ENCODE results near the gene SLX9.

SLX9 gene

DNA sequence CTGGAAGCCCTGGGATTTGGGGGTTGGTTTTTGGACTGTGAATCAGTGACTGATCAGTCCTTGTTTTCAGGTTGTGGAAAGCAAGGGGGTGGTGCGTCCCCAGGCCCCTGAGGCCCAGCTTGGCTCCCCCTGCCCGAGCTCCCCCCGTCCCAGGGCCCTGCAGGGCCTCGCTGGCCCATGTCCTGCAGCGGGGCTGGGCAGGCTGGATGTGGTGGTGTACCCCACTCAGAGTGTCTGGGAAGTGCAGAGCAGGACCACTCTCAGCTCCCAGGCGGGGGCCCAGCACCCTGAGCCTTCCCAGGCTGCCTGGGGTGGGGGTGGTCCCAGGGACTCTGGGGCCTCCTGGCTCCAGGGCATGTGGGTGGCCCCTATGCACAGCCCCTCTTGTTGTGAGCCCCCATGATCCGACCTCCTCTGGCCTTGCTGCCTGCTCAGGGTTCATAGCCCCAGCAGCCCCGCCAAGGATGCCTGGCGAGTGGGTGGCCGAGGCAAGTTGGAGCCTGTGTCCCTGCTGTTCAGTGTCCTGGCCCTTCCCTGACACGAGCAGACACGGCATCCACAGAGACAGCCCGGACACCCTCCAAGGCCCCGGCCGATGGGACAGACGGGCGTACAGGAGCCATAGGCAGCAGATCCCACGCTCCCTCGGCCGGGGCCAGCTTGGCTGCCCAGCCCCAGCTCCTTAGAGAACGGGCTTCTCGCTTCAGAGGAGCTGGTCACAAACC lies 37.9 kb downstream of the SLX9 start:
- DNase-seq (ENCODE audit: low read depth in 2 of 2), result no peak

GRCh38 chr21:44979687-44980561 lies 40.1 kb downstream of the SLX9 start:
- DNase-seq (ENCODE audit: low read depth in 2 of 2), result no peak

DNA sequence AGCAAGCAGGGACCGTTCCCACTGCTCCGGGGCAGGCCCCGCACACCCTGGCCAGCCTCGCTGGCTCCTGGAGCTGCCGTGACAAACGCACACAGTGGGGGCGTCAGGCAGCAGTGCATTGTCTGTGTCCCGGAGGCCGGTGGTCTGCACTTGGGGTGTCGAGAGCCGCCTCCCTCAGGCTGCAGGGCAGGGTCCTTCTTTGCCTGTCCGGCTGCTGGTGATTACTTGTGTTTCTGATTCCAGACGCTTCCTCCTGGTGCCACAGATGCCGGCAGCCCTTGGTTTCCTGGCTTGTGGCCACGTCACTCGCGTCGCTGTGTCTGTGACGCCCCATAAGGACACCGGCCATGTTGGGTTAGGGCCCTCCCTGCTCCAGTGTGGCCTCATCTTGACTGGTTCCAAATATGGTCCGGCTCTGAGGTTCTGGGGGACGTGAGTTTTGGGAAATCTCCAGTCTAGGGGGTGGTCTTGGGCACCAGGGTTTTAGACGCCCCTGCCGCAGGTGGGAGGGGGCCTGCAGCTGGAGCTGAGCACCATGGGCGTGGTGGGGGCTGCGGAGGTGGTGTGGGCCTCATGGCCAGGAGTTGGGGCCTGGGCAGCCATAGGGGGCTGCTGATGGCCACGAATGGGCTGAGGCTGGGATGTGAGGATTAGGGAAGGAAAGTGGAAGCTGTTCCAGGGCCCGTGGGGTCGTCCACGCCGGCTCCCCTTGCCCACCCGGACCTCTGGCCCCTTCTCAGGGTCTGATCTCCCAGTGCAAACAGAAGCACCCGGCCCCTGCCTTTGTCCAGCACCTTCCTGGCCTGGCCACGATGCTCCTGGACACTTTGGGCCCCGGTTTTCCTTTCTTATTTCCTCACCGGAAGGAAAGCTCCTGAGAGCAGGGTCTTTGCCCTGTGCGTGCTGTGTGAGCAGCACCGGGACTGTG lies 41.0 kb downstream of the SLX9 start:
- no peak for DNase-seq (ENCODE audit: low read depth in 2 of 2)

DNA sequence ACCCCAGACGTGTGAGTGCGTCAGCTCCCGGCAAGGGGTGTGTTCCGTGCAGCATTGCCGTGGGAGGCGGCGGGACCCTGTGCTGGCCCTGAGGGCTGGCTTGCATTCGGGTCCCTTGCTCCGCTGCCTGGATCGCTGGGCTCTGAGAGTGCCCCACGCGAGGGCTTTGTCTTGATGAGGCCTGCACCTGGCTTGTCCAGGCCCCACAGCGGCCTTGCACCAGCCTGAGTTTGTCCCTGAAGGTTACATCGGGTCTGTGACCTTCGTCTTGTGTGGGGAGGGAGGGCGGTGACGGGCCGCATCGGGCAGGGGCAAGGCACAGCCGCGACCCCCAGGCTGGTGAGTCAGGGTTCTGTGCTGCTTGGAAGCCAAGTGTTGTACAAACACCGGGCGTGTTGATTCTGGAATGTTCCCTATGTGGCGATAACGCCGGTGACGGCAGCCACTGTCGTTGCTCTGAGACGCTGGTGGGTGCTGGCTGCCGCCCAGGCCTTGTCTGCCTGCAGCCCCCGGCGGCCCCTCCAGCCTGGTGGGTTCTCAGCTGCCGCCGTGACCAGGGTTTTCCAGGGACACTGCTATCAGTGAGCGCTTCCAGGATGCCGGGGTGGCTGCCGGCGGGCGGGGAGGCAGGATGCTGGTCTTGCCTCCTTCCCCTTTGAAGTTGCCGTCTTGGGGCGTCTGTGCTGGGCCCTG lies 42.9 kb downstream of the SLX9 start:
- no peak for DNase-seq (ENCODE audit: low read depth in 2 of 2)

GRCh38 chr21:44983421-44984206 lies 43.8 kb downstream of the SLX9 start:
- no peak for DNase-seq (ENCODE audit: low read depth in 2 of 2)

- no peak for DNase-seq (ENCODE audit: low read depth in 2 of 2)
Observed at GRCh38 chr21:44984428-44984791, 44.6 kb downstream of the SLX9 start.

DNA sequence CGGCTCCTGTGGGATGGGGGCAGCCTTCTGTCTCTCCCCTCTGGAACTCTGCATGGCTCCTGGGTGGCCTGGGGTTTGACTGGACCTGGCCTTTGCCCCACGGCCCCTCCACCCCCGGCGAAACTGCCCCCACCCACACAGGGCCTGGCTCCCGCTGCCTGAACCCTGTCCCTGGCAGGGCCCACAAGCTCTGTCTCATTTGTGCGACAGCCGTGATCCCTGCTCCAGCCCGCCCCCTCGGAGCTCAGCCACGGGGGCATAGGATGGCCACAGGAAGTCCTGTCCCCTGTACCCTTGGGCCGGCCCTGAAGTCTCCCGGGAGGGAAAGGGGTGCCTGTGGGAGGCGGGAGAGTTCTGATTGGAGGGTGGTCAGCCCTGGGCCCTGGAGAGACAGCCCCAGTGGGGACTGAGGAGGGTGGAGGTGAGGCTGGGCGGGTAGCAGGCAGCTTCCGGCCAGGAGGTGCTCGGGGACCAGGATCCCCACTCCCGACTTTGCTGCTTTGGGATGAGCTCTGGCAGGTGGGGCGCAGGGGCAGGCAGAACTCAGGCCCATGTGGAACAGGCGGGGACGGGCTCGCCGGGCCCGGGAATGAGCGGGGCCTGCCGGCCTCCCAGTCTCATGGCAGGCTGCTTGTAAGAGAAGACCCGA lies 45.1 kb downstream of the SLX9 start:
- DNase-seq (ENCODE audit: low read depth in 2 of 2), result no peak

DNA sequence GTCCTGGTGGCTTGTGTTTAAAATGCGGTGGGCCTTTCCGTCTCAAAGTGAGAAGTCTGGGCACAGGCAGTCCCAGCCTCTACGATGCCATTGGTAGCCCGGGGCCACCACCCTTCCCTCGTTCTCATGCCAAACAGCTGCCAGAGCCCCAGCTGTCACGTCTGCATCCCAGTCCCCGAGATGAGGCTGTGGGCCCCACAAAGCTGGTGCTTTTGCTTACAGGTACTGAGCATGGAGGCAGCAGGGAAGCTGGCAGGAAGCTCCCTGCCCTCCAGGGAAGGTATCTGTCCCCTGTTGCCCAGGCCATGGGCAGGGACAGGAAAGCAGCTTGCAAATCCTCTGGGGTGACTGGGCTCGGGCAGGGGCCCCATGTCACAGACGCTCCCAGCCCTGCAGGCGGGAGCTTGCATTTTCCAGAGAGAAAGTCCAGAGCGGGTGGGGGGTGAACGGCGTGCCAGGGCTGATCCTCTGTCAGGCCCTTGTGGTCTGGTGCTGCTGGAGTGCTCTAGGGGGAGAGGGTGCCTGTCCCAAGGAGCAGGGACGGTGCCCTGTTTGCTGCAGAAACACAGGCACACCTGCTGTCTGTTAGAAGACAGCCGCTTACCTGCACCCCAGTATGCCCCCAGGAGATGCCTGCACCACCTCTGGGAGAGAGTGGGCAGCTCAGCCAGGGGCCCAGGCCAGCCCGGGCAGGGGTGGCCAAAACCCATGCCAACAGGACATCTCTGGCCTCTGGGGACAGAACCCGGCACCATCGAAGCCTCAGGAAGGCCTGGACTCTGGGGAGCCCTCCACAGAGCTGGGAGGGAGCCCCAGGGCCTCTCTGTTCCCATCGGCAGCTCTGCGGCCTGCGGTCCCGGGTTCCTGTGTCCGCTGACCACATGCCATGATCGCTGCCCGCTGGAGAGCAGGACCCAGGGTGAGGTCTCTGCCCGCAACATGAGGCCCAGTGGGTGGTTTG lies 45.9 kb downstream of the SLX9 start:
- DNase-seq (ENCODE audit: low read depth in 2 of 2), result no peak

DNA sequence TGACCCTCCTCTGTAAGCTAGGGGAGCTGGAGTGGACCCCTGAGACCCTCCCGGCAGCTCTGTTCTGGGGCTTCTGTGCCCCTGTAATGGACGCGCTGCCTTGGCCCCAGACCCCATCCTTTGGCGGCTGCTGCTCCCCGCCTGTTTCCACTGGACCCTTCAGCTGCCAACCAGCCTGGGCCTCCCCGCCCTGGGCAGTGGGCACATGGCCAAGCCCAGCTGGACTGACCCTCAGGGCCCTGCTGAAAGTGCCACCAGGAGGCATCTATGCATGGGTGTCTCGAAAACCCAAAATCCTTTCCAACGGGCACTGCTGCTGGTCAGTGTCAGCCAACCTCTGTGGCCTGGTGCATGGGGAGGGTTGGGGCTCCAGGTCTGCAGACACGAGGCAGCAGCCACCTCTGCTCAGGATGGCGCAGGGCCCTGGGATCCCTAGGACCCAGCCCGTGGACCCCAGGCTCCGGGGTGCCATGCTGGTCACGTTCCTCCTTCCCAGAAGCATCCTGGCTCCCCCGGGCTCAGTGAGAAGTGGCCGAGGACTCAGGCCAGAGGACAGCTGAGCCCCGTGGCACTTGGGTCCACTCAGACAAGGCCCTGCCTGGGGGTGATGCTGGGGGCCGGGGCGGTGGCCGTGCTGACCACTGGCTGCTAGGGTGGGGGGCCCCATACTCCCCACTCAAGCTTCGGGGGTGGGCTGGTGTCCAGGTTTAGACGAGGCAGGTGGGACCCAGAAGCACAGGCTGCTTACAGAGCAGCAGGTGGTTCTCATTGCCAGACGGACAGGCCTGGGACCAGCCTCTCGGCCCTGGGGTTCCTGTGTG lies 46.9 kb downstream of the SLX9 start:
- DNase-seq (ENCODE audit: low read depth in 2 of 2), result no peak

- DNase-seq (ENCODE audit: low read depth in 2 of 2), result no peak
Observed at GRCh38 chr21:44987301-44987885, 47.6 kb downstream of the SLX9 start.

GRCh38 chr21:44987886-44988606 lies 48.2 kb downstream of the SLX9 start:
- DNase-seq (ENCODE audit: low read depth in 2 of 2), result no peak

- no peak for DNase-seq (ENCODE audit: low read depth in 2 of 2)
Observed at GRCh38 chr21:44988607-44989536, 49.0 kb downstream of the SLX9 start.

DNA sequence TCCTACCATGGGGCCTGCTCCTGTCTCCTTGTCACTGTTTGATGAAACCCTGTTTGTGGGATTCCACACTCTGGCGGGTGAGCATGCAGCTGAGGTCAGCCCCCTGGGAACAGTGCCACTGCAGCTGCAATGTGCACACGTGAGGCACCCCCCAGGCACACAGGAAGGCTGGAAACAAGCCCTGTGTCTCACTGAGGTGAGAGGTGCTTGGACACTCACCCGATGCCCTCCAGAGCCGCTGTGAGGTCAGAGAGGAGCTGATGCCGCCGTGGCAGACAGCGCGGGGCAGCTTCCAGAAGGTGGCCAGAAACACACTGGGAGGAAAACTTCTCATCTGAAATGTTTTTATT lies 49.7 kb downstream of the SLX9 start:
- no peak for DNase-seq (ENCODE audit: low read depth in 2 of 2)

DNA sequence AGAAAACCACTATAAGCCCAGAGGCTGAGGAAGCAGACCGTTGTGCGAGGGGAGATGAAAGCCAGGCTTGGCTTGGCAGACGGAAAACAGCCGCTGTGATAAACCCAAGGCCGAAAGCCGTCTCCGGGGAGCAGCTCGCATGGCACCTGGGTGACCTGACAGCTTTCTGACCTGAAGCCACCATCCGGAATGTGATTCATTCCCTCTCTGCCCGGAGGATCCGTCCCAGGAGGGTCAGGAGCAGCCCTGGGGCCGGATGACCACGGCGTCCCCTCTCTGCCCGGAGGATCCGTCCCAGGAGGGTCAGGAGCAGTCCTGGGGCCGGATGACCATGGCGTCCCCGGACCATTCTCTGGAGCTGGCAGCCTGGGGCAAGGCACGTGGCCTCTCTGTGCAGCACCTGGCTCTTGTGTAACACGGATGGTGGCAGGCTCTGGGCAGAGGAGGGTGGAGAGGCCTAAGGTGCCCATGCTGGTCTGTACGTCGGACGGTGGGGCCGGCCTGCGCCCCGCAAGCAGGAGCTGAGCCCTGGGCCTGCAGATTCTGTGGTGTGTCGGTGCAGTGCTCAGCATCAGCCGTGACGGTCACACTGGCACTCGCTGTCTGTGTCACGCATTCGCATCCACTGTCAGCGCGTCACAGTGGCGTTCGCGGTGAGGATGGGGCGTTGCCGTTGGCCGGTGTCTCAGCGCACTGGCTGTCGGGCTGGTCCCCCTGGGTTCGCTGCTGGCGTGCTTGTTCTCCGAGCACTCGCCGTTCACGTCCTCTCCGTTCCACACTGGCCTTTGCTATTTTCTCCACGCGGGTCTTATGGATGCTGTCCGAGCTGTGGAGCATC lies 50.3 kb downstream of the SLX9 start:
- DNase-seq (ENCODE audit: low read depth in 2 of 2), result no peak

- no peak for DNase-seq (ENCODE audit: low read depth in 2 of 2)
Observed at GRCh38 chr21:44990921-44991320, 51.1 kb downstream of the SLX9 start.
